Suppressor macrophage treated with lipopolysaccharide for 4 hours (primary cell): Measurements from ENCODE around the gene YAE1.

Experiments used
- DNase-seq: peaks from one replicate; pipeline ENCODE4 v3.0.0-alpha.2; 2020

The YAE1 gene

DNA sequence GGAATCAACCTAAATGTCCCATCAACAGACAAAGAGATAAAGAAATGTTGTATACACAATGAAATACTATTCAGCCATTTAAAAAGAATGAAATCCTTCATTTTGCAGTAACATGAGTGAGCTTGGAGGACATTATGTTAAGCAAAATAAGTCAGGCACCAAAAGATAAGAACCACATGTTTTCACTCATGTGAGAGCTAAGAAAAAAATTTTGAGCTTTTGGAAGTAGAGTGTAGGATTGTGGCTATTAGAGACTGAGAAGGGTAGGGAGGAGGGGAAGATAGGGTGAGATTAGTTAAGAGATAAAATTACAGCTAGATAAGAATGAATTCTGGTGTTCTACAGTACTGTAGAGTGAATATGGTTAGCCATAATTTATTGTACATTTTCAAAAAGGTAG, 8.3 kb upstream of the YAE1 start:
- DNase-seq, result no peak

DNA sequence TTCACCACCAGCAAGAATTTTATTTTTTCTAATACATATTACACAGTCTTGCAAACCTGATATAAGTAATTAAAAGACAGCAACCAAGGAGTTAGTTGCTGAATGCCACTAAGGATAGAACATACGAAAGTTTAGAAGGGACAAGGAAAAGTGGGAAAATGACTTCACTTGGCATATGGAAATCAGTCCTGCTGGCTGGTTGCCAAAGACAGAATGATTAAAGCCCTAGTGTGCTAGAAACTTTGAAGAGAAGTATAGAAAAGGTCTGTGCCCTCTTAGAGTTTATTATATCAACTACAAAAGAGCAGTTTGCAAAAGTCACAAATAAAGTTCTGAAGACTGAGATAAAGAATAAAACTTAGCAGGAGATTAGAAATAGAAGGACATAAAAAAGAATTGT, 5.8 kb upstream of the YAE1 start:
- DNase-seq, result no peak

DNA sequence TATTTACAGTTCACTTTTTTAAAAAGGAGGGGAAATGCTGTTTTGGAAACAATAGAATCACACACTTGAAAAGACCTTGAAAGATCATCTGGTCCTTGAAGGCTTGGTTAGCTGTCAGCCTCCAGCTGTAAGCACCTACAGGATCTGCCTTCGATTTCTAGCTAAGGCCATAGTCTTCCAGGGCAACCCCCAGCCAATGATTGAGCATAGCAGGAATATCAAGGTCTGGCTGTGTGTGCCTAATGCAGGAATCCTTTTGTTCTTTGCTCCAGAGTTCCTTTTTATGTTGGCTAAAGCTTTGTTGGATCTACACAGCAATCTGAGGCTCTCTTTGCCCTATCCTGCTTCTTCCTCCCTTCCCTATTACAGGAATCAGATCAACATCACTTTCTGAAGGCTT, 5.2 kb upstream of the YAE1 start:
- DNase-seq, result no peak

GRCh38 chr7:39565538-39565937, 666 bp upstream of the YAE1 start:
- DNase-seq, result no peak

DNA sequence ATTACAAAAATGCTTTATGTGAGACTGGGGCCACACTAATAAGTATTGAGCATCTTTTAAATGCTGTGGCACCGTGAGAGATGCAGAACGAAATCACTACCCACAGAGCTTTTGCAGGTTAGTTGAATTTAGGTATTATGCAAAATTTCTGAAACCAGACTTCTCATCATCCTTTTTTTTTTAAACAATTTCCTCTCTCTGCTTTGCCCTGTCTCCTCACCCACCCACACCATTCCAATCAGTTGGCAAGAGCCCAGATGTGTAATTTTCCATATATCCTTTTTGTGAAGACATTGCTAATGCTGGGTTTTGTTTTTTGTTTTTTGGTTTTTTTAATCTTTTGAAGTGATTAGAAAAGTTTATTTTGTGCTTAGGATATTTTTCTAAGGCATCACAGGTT, 1.1 kb downstream of the YAE1 start:
- DNase-seq, result no peak

DNA sequence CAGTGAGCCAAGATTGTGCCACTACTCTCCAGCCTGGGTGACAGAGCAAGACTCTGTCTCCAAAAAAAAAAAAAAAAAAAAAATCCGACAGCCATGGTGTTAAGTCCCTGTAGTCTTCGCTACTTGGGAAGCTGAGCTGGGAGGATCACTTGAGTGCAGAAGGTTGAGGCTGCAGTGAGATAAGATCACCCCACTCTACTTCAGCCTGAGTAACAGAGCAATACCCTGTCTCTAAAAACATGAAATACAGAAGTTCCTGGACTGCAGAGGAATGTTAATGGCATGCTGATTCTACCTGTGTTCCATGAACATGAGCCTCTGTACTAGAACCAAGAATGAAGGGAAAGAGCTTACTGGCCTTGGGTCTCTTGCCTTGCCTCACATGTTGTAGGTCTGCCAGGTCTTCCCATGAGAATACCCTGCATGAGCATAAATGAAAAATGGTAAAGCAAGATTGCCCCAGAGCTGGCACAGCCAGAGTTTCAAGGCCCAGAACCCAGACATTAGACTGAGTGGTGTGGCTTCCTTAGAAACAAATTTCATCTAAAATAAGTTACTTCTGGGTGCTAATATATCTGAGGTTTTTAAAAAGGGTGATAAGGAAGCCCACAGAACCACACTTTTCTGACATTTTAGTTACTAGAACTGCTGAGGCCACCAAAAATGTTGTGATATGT, 8.6 kb downstream of the YAE1 start:
- DNase-seq, result no peak

DNA sequence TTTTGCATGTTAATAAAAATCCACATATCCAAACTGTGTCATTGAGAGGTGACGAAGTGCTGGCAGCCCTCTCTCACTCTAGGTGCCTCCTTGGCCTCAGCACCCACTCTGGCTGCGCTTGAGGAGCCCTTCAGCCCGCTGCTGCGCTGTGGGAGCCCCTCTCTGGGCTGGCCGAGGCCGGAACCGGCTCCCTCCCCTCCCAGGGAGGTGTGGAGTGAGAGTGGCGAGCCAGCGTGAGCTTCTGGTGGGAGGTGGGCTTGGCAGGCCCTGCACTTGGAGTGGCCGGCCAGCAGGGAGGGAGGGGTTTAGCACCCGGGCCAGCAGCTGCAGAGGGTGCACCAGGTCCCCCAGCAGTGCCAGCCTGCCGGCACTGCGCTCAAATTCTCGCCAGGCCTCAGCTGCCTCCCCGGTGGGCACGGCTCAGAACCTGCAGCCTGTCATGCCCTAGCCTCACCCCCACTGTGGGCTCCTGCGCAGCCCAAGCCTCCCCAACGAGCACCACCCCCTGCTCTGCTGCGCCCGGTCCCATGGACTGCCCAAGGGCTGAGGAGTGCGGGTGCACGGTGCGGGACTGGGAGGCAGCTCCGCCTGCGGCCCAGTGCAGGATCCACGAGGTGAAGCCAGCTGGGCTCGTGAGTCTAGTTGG, 11.1 kb downstream of the YAE1 start:
- DNase-seq, result no peak

GRCh38 chr7:39580149-39580874, 14.1 kb downstream of the YAE1 start:
- peak; percentile 94 for DNase-seq

GRCh38 chr7:39582536-39582935, 16.3 kb downstream of the YAE1 start:
- DNase-seq, result no peak

- no peak for DNase-seq
Observed at GRCh38 chr7:39583539-39583938, 17.3 kb downstream of the YAE1 start.

DNA sequence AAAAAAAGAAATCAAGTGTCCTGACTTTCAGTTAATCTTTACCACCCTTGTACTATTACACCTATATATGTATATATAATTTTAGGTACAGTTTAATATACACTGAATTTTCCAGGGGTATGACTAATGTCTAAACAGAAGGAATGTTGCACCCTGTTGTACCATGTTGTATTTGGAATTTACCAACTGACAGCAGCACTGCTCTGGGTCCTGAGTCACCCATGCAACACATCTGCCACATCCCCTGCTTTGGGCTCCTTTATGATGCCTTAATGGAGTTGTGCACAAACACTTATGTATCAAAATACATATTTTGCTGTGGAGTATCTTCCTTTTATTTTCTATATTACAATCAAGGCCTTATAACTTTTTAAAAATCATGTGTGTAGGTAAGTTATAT, 21.2 kb downstream of the YAE1 start:
- DNase-seq, result peak; percentile 28

DNA sequence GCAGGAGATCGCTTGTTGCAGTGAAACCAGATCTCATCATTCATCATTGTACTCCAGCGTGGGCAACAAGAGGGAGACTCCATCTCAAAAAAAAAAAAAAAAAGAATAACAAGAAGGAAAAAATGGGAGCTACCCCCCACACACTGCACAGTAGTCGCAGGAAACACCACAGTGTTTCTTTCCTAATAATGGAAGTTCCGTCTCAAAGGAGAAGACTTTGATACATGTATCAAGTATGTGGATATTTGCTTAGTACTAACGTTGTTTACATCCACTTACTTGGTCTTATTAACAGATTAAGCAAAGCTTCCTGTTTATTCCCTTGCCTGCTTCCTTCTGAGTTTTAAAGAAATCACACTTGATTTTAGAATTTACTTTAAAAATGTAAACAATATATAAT, 22.2 kb downstream of the YAE1 start:
- peak; percentile 41 for DNase-seq

DNA sequence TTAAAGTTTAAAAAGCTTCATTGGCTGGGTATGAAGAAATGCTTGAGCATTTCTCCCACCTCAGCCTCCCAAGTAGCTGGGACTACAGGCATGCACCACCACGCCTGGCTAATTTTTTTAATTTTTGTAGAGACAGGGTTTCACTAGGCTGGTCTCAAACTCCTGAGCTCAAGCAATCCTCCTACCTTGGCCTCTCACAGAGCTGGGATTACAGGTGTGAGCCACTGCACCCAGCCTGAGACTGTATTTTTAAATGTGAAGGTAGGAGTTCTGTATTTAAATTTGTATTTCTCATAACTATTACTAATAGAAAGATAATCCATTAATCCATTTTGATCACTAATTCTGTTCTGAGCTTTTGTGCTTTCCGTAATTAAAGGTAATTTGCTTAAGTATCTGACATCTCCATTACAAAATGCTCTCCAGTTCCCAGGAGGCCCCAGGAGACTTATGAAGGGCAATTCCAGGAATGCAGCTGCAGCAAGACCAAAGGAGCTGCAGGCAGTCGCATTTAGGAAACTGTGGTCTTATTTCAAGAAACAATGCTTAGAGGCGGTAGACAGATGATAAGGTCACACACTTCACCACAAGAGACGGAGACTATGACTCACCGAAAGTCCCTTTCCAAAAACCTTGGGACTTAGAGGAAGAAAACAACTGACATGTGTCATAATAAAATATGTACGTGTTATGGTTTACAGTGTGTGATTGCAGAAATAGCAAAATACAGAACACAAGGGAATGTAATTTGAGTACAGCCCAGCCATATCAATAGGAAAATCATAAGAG, 23.3 kb downstream of the YAE1 start:
- DNase-seq, result peak; percentile 97

GRCh38 chr7:39592586-39592985, 26.4 kb downstream of the YAE1 start:
- DNase-seq, result peak; percentile 82

DNA sequence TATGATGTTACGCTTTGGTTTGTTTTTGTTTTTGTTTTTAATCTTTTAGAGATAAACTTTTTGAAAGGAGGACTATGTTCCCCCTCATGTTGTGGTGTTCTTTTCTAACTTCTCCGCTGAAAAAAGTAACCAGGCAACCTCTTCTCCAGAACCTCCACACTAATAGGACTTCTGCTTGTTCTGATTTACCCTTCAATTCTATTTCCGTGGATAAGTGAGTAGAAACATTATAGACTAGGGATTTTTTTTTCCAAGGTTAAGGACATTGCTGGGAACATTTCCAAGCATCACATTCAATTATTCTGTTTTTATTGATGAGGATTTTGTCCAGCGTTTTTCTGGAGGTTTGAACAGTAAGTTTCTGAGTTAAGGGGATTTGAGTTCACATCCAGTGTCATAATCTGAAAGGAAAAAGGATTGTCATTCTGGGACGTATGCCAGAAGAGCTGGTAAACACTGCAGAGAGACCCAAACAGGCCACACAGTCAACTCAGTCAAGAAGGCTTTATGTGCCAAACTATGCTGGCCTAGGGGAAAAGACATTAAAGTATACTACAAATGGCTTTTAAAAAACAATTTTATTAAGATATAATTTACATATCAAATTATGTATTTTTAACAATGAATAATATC, 28.9 kb downstream of the YAE1 start:
- DNase-seq, result no peak

GRCh38 chr7:39602351-39602750, 36.1 kb downstream of the YAE1 start:
- DNase-seq, result no peak

- DNase-seq, result no peak
Observed at GRCh38 chr7:39603924-39604323, 37.7 kb downstream of the YAE1 start.

GRCh38 chr7:39605087-39605486, 38.9 kb downstream of the YAE1 start:
- no peak for DNase-seq

- DNase-seq, result peak; percentile 32
Observed at GRCh38 chr7:39606352-39606751, 40.1 kb downstream of the YAE1 start.

DNA sequence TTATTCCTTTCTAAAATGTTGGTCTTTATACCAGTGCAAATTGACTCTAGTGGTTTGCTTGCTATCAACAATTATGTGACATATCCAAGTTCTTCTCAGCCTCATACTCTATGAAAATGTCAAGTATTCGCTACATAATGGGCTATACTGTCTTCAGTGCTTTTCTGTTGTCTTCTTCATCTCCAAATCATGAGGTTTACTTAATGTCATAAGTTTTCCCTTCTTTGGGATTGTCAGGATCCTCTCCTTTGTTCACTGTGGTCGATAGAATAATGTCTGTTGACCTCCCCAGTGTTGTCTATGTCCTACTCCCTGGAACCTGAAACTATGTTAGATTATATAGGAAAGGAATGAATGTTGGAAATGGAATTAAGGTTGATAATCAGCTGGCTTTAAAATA, 40.7 kb downstream of the YAE1 start:
- DNase-seq, result no peak

- DNase-seq, result no peak
Observed at GRCh38 chr7:39607865-39608264, 41.7 kb downstream of the YAE1 start.

GRCh38 chr7:39608278-39608677, 42.1 kb downstream of the YAE1 start:
- DNase-seq, result no peak
